Neuronal stem cell (in vitro differentiated cells): ENCODE results near the gene ELF5.
A peak's percentile ranks its signal among the peaks of the same experiment; 100 is the strongest.

Experiments
- DNase-seq: peaks from one replicate; pipeline ENCODE4 v3.0.0-alpha.2; 2013; ENCODE audit warnings: low spot score
- H2AFZ ChIP-seq: one replicate; pipeline ENCODE4 v1.6.1; 2013; ENCODE audit warnings: mild to moderate bottlenecking, low read length, inconsistent platforms
- H2AK5ac ChIP-seq: 2 replicates; pipeline ENCODE4 v1.6.1; 2013; ENCODE audit warnings: low read depth, mild to moderate bottlenecking, inconsistent platforms, low read length, moderate library complexity, mixed read lengths
- H2BK120ac ChIP-seq: 2 replicates; pipeline ENCODE4 v1.6.1; 2013; ENCODE audit warnings: low read depth, mild to moderate bottlenecking, inconsistent platforms, low read length, moderate library complexity, mixed read lengths
- H2BK12ac ChIP-seq: one replicate; pipeline ENCODE4 v1.6.1; 2013; ENCODE audit warnings: low read length, inconsistent platforms
- H2BK15ac ChIP-seq: 2 replicates; pipeline ENCODE4 v1.6.1; 2013; ENCODE audit warnings: mild to moderate bottlenecking, low read length, inconsistent platforms, mixed read lengths
- H2BK5ac ChIP-seq: one replicate; pipeline ENCODE4 v1.6.1; 2013; ENCODE audit warnings: inconsistent platforms, mild to moderate bottlenecking, low read length, moderate library complexity
- H3K14ac ChIP-seq: one replicate; pipeline ENCODE4 v1.6.1; 2013; ENCODE audit warnings: low read length, inconsistent platforms
- H3K18ac ChIP-seq: 2 replicates; pipeline ENCODE4 v1.6.1; 2013; ENCODE audit warnings: low read length, inconsistent platforms
- H3K23ac ChIP-seq: 2 replicates; pipeline ENCODE4 v1.6.1; 2013; ENCODE audit warnings: low read depth, mild to moderate bottlenecking, mixed read lengths, low read length, inconsistent platforms; ENCODE audit not compliant: poor library complexity
- H3K27ac ChIP-seq: replicated peaks from 3 replicates; pipeline ENCODE4 v1.5.1; 2013; ENCODE audit warnings: low read length, inconsistent platforms
- H3K27me3 ChIP-seq, 3 experiments: 2 replicates each; pipeline ENCODE4 v1.6.1; 2013; ENCODE audit warnings: low read length in 3 of 3, mild to moderate bottlenecking in 2 of 3, inconsistent platforms in 1 of 3, low read depth in 1 of 3, mixed read lengths in 1 of 3, moderate library complexity in 1 of 3; ENCODE audit not compliant: control insufficient read depth in 3 of 3, insufficient read depth in 3 of 3
- H3K36me3 ChIP-seq, 2 donors: replicated peaks in 1 of 2; 2 replicates each; pipeline ENCODE4 v1.6.1; 2013; ENCODE audit warnings: low read length in 2 of 2; ENCODE audit not compliant: control insufficient read depth in 2 of 2, insufficient read depth in 2 of 2
- H3K4ac ChIP-seq: 2 replicates; pipeline ENCODE4 v1.6.1; 2013; ENCODE audit warnings: inconsistent platforms, mild to moderate bottlenecking, low read length, moderate library complexity
- H3K4me1 ChIP-seq, 2 donors: 1 replicate in 1 of 2; 2 replicates in 1 of 2; pipeline ENCODE4 v1.6.1; 2013; ENCODE audit warnings: low read length in 2 of 2, low read depth in 1 of 2; ENCODE audit not compliant: control insufficient read depth in 2 of 2, insufficient read depth in 1 of 2
- H3K4me2 ChIP-seq: one replicate; pipeline ENCODE4 v1.6.1; 2013; ENCODE audit warnings: mild to moderate bottlenecking, low read length, inconsistent platforms; ENCODE audit not compliant: insufficient read depth, poor library complexity, severe bottlenecking
- H3K4me3 ChIP-seq, 2 donors: 2 replicates each; pipeline ENCODE4 v1.5.1; 2013; ENCODE audit warnings: low read length in 2 of 2, mild to moderate bottlenecking in 2 of 2, inconsistent platforms in 1 of 2, moderate library complexity in 1 of 2
- H3K79me1 ChIP-seq: one replicate; pipeline ENCODE4 v1.6.1; 2013; ENCODE audit warnings: low read depth, mild to moderate bottlenecking, inconsistent platforms, low read length, moderate library complexity
- H3K9ac ChIP-seq: one replicate; pipeline ENCODE4 v1.6.1; 2013; ENCODE audit warnings: mild to moderate bottlenecking, low read depth, low read length, inconsistent platforms; ENCODE audit not compliant: poor library complexity
- H3K9me3 ChIP-seq, 2 donors: replicated peaks in 1 of 2; 2 replicates each; pipeline versions ENCODE3 to v1.6.1; 2013; ENCODE audit warnings: low read length in 2 of 2, mild to moderate bottlenecking in 2 of 2, inconsistent platforms in 1 of 2, low read depth in 1 of 2, mixed read lengths in 1 of 2, moderate library complexity in 1 of 2; ENCODE audit not compliant: control insufficient read depth in 2 of 2, insufficient read depth in 1 of 2
- H4K8ac ChIP-seq: one replicate; pipeline ENCODE4 v1.6.1; 2013; ENCODE audit warnings: low read depth, mild to moderate bottlenecking, inconsistent platforms, low read length, moderate library complexity
- H4K91ac ChIP-seq: one replicate; pipeline ENCODE4 v1.6.1; 2013; ENCODE audit warnings: low read length, low read depth, mild to moderate bottlenecking, inconsistent platforms; ENCODE audit not compliant: poor library complexity
- WGBS, 2 donors: extraction: QIAGEN DNeasy Blood & Tissue Kit; methylation state at CpG; one replicate each; pipeline ENCODE4 v1.1.7; 2013; ENCODE audit warnings: missing lambda C conversion rate in 2 of 2, mixed read lengths in 1 of 2; ENCODE audit not compliant: insufficient read length in 2 of 2, insufficient replicate concordance in 1 of 2; ENCODE audit errors: extremely low coverage in 2 of 2; 5-methylcytosine and 5-hydroxymethylcytosine counted together

Gene ELF5

DNA sequence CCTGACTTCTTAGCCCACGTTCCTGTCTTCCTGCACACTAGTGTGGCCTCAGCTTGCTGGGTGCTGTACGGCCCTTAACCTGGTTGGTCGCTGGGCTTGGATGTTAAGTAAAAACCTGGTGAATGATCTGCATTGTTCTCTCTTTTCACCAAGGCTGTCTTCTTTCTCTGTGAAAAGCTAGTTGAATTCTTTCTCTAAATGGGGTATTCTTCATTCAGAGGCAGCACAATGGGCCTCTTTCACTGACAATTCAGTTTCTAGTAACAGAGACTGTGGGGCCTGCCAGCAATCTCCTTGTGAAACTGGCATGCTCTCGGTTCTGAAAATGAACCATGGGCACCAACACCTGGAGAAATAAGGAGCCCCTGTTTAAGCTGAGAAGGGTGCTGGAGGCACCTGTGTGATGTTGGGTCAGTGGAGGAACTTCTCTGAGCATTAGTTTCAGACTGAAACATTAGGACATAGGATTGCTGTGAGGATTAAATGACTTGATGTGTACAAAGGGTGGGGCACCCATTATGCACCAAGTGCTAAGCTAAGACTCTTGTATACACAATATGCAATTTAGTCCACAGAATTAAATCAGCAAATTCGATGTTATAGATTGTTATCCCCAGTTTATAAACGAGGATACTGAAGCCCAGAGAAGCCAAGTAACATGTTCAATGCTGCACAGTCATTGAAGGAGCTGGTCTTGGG lies 33.1 kb upstream of the ELF5 start:
- peaks cover 0 to 15% (median 0%) of the 10 kb centered on the region in 3 experiments for H3K27me3 ChIP-seq
- DNase-seq, result peak; percentile 30

DNA sequence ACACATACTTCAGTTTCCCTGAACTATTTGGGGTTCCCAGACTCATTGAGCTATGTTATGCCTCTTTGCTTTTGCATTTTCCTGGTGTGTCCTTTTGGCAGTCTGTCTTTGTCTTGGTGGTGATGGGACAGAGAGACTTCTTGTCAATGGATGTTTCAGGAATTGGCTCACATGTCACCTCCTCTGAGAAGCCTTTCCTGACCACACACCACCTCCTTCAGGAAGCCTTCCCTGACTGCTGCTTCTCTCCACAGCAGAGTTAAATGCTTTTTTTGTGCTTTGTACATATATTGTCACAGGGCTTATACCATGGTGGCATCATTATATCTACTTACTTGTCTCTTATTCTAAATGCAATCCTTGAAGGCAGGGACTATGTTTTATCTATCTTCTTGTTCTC lies 28.5 kb upstream of the ELF5 start:
- Histone ChIP-seq H3K9ac (no peak overlapping the region), H4K8ac (no peak overlapping the region), H2AK5ac (no peak overlapping the region), H3K4ac (no peak overlapping the region), H2BK15ac (no peak overlapping the region), H3K14ac (no peak overlapping the region), H3K4me3 (no peak overlapping the region), H3K4me2 (no peak overlapping the region), H4K91ac (no peak overlapping the region), H3K27ac (no peak overlapping the region), H2BK12ac (no peak overlapping the region), H2BK5ac (no peak overlapping the region), H3K4me1 (peaks cover 0 to 12% of the 10 kb centered on the region in 2 donors), H3K23ac (no peak overlapping the region), H3K9me3 (no peaks in the 10 kb centered on the region), H2AFZ (no peak overlapping the region), H3K79me1 (no peaks in the 10 kb centered on the region), H2BK120ac (no peak overlapping the region), H3K36me3 (no peaks in the 10 kb centered on the region), H3K18ac (no peak overlapping the region), H3K27me3 (peaks cover 0 to 15% (median 0%) of the 10 kb centered on the region in 3 experiments)
- DNase-seq, result no peak

More for the DNA sequence above, 33.1 kb upstream of the ELF5 start:
- no peak overlapping the region for H2AK5ac ChIP-seq
- H3K4me1 ChIP-seq, result peaks cover 0 to 17% of the 10 kb centered on the region in 2 donors
- no peak overlapping the region for H2BK12ac ChIP-seq
- no peak overlapping the region for H4K8ac ChIP-seq
- no peak overlapping the region for H3K4me2 ChIP-seq
- no peak overlapping the region for H2BK5ac ChIP-seq
- no peaks in the 10 kb centered on the region for H3K79me1 ChIP-seq
- H3K9me3 ChIP-seq, result no peaks in the 10 kb centered on the region
- H4K91ac ChIP-seq, result no peak overlapping the region
- H3K36me3 ChIP-seq, result no peaks in the 10 kb centered on the region
- no peak overlapping the region for H2BK120ac ChIP-seq
- no peak overlapping the region for H3K18ac ChIP-seq
- no peak overlapping the region for H3K4me3 ChIP-seq
- H3K4ac ChIP-seq, result no peak overlapping the region
- no peak overlapping the region for H3K14ac ChIP-seq
- H2BK15ac ChIP-seq, result no peak overlapping the region
- no peak overlapping the region for H3K27ac ChIP-seq
- no peak overlapping the region for H3K9ac ChIP-seq
- H2AFZ ChIP-seq, result no peak overlapping the region
- H3K23ac ChIP-seq, result no peak overlapping the region
- no CpG with 5 or more reads among the region's 6 CpGs for whole genome bisulfite sequencing, 2 donors

DNA sequence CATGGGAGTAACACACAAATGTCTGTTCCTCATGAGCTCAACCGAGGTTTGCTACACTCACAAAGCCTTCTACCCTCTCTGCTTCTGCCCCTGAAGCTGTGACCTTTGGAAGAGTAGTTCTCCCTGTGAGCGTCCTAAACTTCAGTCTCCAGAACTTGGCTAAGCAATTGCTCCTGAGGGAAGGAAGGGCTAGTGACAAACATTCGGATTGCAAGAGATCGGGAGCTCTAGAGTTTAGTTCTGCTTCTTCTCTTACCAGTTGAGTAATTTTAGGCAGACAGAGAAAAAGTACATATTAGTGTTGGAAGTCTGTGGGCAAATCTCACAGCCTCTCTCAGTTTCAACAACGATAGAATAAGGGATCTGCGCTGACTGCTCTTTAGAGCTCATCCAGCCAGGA lies 27.3 kb upstream of the ELF5 start:
- Histone ChIP-seq H2BK15ac (no peak overlapping the region), H3K4ac (no peak overlapping the region), H3K27me3 (peaks cover 0 to 15% (median 0%) of the 10 kb centered on the region in 3 experiments), H4K91ac (no peak overlapping the region), H3K23ac (no peak overlapping the region), H2AK5ac (no peak overlapping the region), H2AFZ (no peak overlapping the region), H3K9me3 (no peaks in the 10 kb centered on the region), H3K18ac (no peak overlapping the region), H3K27ac (no peak overlapping the region), H2BK5ac (no peak overlapping the region), H3K79me1 (no peaks in the 10 kb centered on the region), H3K14ac (no peak overlapping the region), H3K4me2 (no peak overlapping the region), H3K36me3 (no peaks in the 10 kb centered on the region), H4K8ac (no peak overlapping the region), H3K9ac (no peak overlapping the region), H3K4me3 (no peak overlapping the region), H2BK12ac (no peak overlapping the region), H2BK120ac (no peak overlapping the region), H3K4me1 (peaks cover 0 to 5% of the 10 kb centered on the region in 2 donors)
- DNase-seq, result no peak
- no CpG with 5 or more reads among the region's 6 CpGs for WGBS, 2 donors

DNA sequence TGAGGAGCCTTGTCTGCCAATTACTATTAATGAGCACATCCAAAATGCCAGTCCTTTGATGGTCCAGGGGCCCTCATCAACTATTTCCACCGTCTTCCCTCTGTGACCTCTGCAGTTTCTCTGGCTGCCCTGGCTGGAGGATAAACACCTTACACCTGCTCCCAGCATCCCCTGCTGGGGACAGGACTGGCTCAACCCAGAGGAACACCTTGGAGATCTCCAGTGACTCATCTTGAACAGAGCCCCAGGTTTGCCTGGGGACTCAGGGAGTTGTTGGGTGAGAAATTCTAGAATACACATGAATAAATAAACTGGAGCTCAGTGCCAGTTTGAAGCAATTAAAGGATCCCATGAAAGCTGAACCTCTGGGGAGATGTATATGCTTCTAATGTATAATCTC lies 24.0 kb upstream of the ELF5 start:
- Histone ChIP-seq H3K9me3 (no peaks in the 10 kb centered on the region), H3K9ac (no peak overlapping the region), H2BK15ac (no peak overlapping the region), H2BK12ac (no peak overlapping the region), H4K91ac (no peak overlapping the region), H3K4me3 (no peak overlapping the region), H2AFZ (no peak overlapping the region), H3K79me1 (no peaks in the 10 kb centered on the region), H2BK5ac (no peak overlapping the region), H3K14ac (no peak overlapping the region), H4K8ac (no peak overlapping the region), H3K27me3 (peaks cover 0 to 10% (median 0%) of the 10 kb centered on the region in 3 experiments), H3K4me2 (no peak overlapping the region), H3K27ac (no peak overlapping the region), H3K4ac (no peak overlapping the region), H2AK5ac (no peak overlapping the region), H3K4me1 (no peaks in the 10 kb centered on the region), H3K36me3 (no peaks in the 10 kb centered on the region), H3K23ac (no peak overlapping the region), H2BK120ac (no peak overlapping the region), H3K18ac (no peak overlapping the region)
- WGBS, 2 donors, result no CpG with 5 or more reads among the region's 1 CpG
- DNase-seq, result no peak
